Suppressor macrophage treated with lipopolysaccharide for 1 hour (primary cell): Measurements from ENCODE around the gene MALRD1.

Experiments used
- DNase-seq, 3 donors: peaks; one replicate each; pipeline ENCODE4 v3.0.0-alpha.2; 2020 to 2022

The MALRD1 gene

DNA sequence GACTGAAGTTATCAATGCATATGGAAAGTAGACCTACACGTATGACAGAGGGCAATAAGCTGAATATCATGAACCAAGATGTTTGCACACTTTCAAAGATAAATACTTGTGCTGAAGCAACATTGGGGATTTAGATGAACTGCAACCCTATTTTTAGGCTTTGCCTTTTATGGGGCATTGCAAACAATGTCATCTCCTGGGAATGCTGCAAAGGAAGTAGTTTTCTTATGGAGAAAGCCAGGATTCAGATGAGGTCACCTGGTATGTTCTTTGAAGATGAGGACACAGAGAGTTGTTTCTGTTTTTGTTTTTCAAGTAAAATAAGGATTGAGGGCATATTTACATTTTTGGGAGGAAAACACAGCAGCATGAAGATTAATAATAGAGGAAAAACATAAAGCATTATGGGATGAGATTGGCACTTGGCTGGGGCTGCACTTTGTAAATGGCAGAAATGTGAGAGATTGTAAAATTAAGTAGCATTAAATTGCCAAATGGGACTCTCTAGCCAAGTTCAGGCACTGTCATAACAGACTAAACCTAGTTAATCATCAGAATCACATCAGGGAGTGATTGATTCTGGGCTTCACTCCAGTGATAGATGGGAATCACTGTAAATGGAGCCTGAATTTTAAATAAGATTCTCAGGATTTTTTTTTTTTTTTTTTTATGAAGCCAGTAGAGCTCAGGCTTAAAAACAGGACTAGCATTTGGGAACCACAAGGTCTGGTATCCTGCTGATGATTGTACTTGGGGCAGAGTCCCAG lies 63.1 kb downstream of the MALRD1 start:
- no peak for DNase-seq

DNA sequence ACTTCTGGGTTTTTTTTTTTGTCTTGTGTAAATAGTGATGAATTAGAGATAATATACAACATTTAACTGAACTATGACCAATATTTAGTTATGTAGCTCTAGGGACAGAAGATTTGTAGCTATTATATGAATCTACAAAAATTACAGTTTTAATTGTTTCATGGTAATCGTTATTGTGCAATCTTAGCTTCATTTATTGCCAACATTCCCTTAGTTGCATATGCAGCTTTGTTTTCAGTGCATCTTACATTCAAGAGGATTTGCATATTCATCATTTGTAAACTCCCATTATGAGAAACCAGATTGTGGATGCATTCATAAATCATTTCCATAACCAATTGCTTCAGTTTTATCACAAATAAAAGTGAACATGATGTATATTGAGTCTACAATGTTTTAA lies 68.8 kb downstream of the MALRD1 start:
- DNase-seq: no peak

DNA sequence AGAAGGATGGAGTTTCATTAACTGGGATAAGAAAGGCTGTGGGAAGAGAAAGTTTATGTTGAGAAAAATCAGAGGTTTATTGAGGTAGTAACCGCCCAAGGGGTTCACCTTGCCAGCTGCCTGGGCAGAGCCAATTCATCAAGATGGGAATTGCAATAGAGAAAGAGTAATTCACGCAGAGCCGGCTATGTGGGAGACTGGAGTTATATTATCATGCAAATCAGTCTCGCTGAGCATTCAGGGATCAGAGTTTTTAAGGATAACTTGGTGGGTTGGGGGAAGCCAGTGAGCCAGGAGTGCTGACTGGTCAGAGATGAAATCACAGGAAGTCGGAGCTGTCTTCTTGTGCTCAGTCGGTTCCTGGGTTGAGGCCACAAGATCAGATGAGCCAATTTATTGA lies 70.6 kb downstream of the MALRD1 start:
- DNase-seq: no peak

DNA sequence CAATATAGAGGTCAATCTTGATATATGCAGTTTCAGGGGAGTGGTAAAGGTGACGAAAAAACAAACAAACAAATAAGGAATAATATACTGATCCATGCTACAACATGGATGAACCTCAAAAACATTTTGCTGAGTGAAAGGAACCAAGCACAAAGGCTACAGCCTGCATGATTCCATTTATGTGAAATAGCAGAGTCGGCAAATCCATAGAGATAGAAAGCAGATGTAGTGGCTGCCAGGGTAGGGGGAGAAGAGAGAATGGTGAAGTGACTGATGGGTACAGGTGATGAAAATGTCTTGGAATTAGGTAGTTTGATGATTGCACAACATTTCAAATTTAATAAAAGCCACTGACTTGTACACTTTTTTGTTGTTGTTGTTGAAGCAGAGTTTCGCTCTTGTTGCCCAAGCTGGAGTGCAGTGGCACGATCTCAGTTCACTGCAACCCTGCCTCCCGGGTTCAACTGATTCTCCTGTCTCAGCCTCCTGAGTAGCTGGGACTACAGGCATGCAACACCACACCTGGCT lies 71.8 kb downstream of the MALRD1 start:
- no peak for DNase-seq

DNA sequence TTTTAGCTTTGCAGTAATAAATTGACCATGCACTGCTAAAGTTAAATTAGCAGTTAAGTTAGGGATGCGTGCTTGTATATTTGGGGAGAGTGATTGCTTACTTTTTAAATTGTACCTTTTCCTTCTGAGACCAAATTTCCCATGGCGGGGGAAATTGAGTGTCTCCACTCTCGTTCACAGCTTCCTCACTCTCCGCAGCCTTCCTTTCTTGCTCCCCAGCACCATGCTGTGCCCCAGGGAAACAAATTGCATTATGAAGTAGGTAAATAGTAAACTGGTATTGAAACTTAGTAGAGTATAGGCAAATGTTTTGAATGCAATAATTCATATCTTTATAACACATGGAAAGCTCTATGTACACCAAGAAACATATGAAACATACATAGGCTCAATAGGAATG lies 85.4 kb downstream of the MALRD1 start:
- no peak for DNase-seq

DNA sequence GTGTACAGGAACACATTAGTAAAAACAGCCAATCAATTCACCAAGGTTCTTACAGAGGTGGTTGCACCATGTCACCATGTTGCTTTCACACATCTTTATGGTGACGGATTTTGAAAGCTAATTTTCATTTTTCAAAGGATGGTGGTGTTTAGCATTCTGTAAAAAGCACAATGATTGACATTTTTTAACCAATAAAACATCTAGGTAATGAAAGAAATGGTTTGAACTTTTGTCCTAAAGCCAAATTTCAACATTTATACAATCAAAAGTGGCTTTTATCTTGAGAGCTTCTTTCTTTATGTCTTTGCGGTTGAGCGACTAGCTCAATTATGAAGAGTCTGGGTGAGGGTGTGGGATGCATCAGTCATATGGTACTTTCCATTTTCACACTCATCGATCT lies 94.4 kb downstream of the MALRD1 start:
- no peak for DNase-seq

DNA sequence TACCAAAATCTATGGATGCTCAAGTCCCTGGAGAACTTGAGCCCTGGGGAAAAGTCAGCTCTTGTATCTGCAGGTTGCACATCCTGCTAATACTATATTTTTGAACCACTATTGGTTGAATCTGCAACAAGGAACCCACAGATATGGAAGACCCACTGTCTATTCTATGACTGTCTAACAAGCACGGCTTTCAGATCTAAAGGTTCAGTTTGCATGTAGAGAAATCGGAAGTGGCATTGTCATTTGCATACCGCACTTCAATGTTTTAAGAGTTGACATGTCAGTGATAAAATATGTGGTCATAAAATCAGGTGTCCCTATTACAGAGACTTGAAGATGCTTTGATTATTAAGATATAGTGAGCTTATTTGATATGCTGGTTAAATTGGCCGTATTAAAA lies 95.6 kb downstream of the MALRD1 start:
- no peak for DNase-seq

DNA sequence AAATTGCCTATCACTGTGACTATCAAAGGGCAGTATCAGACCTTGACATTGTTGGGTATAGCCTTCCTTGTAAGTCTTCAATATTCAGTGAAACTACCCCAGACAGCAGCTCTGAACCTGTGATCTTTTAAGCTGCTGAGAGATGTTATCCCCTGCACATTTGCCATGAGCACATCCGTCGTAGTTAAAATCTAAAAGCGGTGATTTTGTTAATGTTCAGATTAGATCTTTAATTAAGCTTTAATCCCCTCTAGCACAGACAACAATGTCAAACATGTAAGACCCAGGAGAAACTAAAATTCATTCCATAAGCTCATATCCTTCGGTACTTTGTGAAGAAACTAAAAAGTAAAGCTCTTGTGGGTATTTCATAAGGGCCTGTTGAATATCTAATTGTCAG lies 105.8 kb downstream of the MALRD1 start:
- no peak for DNase-seq

DNA sequence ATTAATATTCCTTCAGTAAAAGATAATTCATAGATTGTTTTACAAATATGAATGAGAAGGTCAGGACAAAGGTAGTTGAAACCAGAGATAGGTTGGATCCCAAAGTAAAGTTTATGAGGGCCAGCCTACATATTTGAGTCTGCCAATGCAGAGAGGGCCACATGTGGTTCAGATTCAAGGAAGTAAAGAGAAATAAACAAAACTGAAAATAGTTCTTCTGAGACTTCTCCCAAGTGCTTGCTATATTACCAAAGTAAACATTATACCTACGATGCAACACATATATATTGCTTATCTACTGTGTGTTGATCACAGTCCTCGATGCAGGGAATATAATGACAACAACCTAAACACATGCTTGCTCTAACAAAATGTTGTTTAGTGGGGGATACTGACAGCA lies 109.8 kb downstream of the MALRD1 start:
- DNase-seq: no peak

DNA sequence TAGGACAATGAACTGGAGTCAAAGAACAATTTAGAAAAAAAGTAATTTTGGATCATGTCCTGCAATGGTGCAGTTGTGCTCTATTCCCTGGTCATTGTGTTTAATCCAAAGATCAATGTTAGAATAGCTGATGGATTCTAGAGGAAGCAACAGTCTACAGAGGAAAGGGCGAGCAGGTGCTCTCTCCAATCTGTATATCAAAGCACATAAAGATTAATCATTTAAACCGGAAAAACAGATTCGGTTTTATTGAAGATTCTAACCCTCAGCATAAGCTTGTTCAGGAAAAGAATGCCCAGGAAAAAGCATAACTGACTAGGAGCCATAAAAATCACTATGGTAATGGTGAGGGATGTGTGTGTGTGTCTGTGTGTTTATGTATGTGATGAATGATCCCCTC lies 110.3 kb downstream of the MALRD1 start:
- DNase-seq: no peak

DNA sequence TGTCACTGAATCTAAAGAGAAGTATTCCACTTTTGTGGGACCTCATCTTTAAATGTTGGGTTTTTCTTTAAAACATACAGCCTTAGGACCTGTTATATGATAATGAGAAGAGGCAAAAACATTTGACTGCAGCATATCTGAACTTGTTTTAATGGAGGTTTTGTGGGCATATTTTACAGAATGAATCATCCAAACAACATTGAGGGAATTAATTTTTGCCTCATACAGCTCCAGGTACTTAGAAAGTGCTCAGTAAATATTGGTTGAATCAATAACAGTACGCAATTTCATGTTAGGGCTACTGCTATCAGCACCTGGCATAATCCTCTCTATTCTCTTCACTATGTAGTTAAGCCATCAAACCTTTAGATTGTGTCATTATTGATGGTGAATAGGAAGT lies 115.9 kb downstream of the MALRD1 start:
- DNase-seq: no peak

DNA sequence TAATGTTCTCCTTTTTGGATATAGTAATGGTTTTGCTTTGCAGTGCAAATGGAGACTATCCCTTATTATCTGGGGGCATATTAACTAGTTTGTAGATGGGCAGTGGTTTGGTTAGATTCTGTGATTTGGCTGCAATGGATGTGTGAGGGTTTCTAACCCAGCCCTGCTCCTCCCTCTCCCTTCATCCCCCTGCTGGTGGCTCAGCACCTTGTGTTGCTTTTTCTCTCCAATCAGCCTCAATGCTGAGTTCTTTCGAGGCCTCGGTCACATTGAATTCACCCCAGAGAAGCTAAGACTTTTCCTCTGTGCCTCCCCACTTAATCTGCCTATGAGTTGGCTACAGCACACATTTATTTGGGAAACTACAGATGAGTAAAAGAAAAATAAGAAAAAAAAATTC lies 120.0 kb downstream of the MALRD1 start:
- no peak for DNase-seq

DNA sequence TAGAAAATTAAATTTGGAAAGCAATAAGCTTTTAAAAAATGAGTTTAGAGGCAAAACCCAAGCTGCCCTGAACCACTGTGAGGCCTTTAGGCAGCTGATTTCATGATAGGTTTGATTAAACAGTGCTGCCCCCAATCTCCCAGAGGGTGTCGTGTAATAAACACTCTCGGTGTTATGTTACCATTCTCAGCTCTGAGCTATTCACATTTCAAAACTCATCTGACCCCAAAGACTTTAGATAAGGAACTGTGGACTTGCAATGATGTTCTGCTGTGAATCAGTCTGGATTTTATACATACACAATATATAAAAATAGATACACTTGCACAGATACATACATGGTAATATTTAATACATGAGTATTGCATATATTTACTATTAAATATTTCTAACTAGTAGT lies 120.4 kb downstream of the MALRD1 start:
- DNase-seq: no peak

DNA sequence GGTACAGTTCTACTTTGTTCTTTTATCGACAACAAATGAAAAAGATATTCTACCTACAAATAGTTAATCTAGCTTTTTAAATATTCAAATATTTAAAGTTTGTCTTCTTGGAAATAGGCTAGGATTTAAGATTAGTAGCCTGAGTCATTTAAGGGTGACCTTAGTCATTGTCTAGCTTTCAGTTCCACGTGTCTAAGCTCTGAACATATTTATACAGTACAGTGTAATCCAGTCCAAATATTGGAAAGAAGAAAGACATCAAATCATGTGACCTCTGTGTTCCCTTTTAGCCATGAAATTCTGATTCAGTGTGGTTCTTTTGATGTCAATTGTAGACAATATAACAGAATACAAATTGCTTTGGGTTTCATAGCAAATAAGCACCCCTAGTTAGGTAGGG lies 121.1 kb downstream of the MALRD1 start:
- DNase-seq: no peak

DNA sequence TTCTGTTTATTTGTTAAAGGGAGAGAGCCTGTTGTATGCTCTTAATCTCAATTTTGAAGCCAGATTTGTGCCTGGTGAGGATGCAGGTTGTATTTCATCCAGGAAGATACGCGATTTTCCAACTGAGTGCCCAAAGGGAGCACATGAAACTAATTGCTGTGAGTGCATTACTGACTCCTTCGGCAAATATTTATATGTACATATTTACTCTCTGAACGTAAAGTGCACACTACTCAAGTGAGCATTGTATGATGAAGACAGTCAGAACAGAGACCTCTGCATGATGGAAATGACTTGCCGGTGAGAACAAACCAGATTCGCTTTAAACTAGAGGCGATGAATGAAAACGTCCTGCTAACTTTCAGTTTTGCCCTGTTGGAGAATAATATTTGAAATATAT lies 130.1 kb downstream of the MALRD1 start:
- no peak for DNase-seq

DNA sequence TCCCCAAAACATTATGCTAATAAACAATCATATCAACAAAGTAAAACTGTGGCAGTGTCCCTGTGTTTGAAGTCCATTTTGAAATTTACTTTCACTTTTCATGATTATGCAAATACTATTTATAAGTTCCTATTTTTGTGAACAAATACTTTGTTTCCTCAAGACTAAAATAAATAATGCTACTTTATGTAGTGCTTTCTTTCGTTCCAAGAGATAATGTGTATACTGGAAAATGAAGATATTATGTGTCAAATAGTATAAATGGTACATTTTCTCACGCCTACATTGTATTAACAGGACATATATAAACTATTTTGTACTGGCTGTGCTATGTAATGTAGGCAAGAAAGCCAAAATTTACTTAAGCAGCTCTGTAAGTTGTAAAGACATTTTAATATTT lies 136.3 kb downstream of the MALRD1 start:
- no peak for DNase-seq

DNA sequence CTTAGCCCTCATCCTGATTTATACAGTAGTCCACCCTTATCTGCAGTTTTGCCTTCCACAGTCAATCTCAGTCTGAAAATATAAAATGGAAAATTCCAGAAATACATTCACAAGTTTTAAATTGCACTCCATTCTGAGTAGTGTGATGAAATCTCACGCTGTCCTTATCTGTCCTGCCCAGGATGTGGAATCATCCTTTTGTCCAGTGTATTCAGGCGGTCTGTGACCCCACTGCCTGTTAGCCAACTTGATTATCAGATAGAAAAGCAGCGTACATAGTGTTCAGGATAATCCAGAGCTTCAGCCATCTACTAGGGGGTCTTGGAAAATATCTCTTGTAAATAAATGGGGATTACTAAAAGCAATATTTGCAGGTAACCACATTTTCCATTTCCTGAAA lies 146.3 kb downstream of the MALRD1 start:
- no peak for DNase-seq

DNA sequence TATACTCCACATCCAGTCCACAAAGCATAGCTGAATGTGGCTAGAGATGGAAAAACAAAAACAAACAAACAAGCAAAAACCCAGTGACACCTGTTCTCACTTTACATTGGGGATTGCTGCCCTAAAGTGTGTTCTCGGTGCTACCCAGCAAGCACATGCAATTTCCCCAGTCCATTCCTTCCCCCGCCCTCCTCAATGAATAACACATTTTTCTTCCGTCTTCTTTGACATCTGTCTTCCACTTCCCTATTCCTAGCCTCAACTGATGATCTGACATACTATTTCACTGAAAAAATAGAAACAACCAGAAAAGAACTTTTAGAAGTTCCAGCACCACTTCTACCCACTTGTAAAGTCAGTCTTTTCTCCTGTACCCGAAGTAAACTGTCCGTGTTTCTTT lies 147.1 kb downstream of the MALRD1 start:
- DNase-seq: no peak

DNA sequence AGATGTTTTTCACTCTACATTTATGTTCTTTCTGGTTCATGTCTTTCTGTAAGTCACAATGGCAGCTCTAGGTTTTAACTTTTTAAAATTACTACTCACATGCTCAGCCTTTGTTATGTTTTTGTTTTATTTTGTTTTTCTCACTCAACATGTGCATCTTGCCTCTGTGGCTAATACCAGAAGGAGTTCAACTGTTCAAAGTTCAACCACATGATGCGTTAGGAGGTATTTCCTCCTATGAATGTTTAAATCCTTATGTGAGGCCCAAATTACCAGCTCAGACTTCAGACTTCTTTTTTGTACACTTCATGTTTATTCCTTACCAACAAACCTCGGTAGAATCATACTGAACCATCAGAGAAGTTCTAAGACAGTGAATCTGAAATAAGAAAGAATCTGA lies 151.6 kb downstream of the MALRD1 start:
- DNase-seq: no peak

DNA sequence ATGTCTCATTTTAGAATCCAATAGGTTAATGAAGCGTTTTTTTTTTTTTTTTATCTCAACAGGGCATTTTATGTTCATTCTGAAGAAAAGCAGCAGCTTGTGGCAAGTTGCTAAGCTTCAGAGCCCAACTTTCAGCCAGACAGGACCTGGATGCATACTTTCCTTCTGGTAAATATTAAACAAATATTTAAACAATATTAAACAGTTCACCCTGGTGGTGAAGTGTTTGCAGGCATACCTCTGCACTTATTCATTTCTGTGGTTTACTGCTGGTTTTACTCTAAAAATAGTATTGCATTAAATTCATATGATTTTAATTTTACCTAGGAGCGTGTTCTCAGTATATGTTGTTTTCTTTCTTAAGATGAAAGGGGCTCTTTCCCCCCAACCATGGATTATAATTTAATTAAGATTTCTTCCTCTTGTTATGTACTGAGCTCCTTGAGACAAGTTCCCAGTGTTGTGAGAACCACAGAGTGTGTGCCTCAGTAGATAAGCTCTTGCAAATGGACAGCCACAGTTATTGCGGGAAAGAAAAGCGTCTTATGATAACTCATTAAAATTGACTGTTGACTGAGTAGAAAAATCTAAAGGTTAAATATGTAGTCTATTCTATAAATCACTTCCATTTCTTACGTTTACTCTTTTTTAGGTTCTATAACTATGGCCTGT lies 155.8 kb downstream of the MALRD1 start:
- DNase-seq: no peak

DNA sequence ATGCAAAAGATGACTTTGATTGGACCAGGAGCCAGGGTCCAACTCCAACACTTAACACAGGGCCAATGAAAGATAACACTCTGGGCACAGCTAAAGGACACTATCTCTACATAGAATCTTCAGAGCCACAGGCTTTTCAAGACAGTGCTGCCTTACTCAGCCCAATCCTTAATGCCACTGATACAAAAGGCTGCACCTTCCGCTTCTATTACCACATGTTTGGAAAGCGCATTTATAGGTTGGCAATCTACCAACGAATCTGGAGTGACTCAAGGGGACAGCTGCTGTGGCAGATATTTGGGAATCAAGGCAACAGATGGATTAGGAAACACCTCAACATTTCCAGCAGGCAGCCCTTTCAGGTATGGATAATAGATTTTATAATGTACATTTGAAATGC lies 160.7 kb downstream of the MALRD1 start:
- no peak for DNase-seq

DNA sequence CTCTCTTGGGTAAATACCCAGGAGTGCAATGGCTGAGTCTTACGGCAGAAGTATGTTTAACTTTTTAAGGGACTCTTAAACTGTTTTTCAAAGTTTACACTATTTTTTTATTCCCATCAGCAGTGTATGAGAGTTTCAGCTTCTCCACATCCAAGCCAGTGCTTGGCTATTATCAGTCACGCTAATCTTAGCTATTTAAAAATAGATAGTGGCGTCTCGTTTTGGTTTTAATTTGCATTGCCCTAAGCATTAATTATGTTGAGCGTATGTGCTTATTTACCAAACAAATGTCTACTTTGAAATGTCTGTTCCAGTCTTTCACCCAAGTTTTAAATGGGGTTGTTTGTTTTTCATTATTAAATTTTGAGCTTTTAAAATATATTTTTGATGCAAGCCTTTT lies 164.0 kb downstream of the MALRD1 start:
- no peak for DNase-seq

DNA sequence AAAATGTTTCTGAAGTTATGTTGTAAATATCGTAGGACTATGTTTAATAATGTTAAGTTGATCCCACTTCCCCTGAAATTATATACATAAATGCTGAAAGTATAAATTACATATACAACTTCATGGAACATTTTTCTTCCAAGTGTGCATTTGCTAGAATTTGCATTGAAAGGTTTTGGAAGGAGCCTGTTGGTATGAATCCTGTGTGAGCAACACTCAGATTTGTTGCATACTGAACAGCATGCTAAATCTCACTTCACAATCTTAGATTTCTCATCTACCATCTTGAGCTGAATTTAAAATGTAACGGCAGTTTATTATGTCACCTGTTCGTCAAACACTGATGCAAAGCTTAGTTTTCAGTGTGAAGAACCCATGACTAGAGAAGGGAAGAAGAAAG lies 172.6 kb downstream of the MALRD1 start:
- DNase-seq: no peak

DNA sequence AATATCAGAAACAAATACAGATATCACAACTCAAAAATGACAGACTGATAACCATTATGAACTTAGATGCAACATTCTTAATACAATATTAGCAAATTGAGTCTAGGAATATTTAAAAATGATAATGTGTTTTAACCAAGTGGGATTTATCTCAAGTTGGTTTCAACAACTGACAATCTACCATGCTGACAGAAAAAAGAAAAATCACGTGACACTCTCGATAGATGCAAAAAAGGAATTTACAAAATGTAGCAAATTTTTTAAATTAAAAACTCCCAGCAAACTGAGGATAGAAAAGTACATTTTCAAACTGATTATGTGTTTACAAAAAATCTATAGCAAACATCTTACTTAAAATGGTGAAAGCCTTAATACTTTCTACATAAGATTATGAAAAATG lies 177.4 kb downstream of the MALRD1 start:
- DNase-seq: no peak

DNA sequence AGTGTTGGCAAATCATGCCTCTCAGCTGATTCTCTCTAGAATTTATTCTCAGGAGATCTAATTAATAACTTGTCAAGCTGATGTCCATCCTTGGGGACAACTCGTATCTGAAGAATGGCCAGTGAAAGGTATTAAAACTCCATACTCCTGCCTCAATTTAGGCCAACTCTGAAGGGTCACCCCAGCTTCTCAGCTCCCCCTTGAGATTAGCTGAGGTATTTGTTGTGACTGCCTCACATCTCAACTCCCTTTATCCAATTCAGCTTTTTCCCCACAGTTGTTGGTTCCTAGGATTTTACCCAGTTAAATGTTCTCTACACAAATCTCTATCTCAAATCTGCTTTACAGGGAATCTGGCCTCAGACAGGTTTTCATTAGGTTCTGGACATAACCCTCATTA lies 182.4 kb downstream of the MALRD1 start:
- no peak for DNase-seq
